HG02642 (cell line): ENCODE data around the gene SUSD4.

Experiments used
- ATAC-seq: cut with Tn5 transposase; IDR thresholded peaks from one replicate; pipeline ENCODE4 v1.9.1; 2021; ENCODE audit warnings: mild to moderate bottlenecking; ENCODE audit not compliant: unreplicated experiment, poor library complexity

Gene SUSD4

GRCh38 chr1:223219846-223220610 lies 143.9 kb downstream of the SUSD4 start:
- ATAC-seq = no peak

GRCh38 chr1:223219318-223219635 lies 144.7 kb downstream of the SUSD4 start:
- ATAC-seq = no peak

GRCh38 chr1:223217781-223218180 lies 146.2 kb downstream of the SUSD4 start:
- no peak for ATAC-seq

GRCh38 chr1:223216531-223217205 lies 147.3 kb downstream of the SUSD4 start:
- no peak for ATAC-seq

- ATAC-seq = no peak
Measured at GRCh38 chr1:223216074-223216473, 147.9 kb downstream of the SUSD4 start.

- ATAC-seq = no peak
Measured at GRCh38 chr1:223215026-223215425, 148.9 kb downstream of the SUSD4 start.

GRCh38 chr1:223214261-223214807 lies 149.6 kb downstream of the SUSD4 start:
- ATAC-seq = no peak

GRCh38 chr1:223212441-223212840 lies 151.5 kb downstream of the SUSD4 start:
- no peak for ATAC-seq

GRCh38 chr1:223211323-223211985 lies 152.5 kb downstream of the SUSD4 start:
- ATAC-seq = no peak

- no peak for ATAC-seq
Measured at GRCh38 chr1:223210788-223211120, 153.2 kb downstream of the SUSD4 start.

GRCh38 chr1:223209992-223210787 lies 153.8 kb downstream of the SUSD4 start:
- no peak for ATAC-seq

- no peak for ATAC-seq
Measured at GRCh38 chr1:223209293-223209898, 154.6 kb downstream of the SUSD4 start.

- no peak for ATAC-seq
Measured at GRCh38 chr1:223208164-223209076, 155.6 kb downstream of the SUSD4 start.

- ATAC-seq = no peak
Measured at GRCh38 chr1:223207293-223208066, 156.5 kb downstream of the SUSD4 start.

GRCh38 chr1:223204424-223204823 lies 159.6 kb downstream of the SUSD4 start:
- no peak for ATAC-seq

GRCh38 chr1:223203694-223204093 lies 160.3 kb downstream of the SUSD4 start:
- ATAC-seq = no peak

- ATAC-seq = no peak
Measured at GRCh38 chr1:223203034-223203408, 161.0 kb downstream of the SUSD4 start.

GRCh38 chr1:223202376-223203033 lies 161.5 kb downstream of the SUSD4 start:
- no peak for ATAC-seq
